Measurements from ENCODE around the gene DHRS1. TPM values are rescaled to one million over a fixed set of nuclear protein-coding genes. Genes with fewer than 3 reads are reported as not detected.
A peak's percentile ranks its signal among the peaks of the same experiment; 100 is the strongest.

DHRS1 gene
- total and polyA plus RNA-seq, 8 donors, result 24.9 to 55.5 (median 42.6) TPM

DNA sequence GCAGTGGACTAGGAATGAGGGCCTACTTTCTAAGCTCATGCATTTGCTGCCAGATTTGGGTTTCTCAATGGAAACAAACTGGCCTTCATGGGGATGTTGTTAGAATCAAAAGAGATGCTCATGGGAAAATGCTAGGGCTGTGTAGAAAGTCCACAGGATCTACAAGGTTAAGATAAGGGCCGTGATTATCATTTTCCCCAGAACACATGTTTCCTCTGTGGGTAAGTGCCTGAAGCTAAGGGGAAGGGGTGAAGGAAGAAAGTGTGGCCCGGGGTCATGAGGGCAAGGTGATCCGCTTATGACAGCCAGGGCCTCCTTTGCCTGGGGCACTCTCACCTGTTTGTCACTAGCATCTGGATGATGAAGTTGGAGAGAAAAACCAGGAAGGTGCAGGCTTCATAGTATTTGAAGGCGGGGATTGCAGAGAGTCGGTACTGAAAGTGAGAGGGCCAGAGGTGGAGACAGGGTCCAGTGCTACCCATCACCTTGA, 25.5 kb upstream of the DHRS1 start:
- Histone ChIP-seq H3K27ac (no peak overlapping the region), H3K9me3 (no peaks in the 10 kb centered on the region), H3K4me1 (peaks cover 0 to 36% of the 10 kb centered on the region in 2 donors), H3K36me3 (peaks cover 0 to 24% of the 10 kb centered on the region in 2 donors), H3K27me3 (peaks cover 0 to under 1% of the 10 kb centered on the region in 2 donors), H3K4me3 (no peak overlapping the region)
- DNase-seq (no peak), ATAC-seq (no peak)
- TF ChIP-seq, protein P1, sequence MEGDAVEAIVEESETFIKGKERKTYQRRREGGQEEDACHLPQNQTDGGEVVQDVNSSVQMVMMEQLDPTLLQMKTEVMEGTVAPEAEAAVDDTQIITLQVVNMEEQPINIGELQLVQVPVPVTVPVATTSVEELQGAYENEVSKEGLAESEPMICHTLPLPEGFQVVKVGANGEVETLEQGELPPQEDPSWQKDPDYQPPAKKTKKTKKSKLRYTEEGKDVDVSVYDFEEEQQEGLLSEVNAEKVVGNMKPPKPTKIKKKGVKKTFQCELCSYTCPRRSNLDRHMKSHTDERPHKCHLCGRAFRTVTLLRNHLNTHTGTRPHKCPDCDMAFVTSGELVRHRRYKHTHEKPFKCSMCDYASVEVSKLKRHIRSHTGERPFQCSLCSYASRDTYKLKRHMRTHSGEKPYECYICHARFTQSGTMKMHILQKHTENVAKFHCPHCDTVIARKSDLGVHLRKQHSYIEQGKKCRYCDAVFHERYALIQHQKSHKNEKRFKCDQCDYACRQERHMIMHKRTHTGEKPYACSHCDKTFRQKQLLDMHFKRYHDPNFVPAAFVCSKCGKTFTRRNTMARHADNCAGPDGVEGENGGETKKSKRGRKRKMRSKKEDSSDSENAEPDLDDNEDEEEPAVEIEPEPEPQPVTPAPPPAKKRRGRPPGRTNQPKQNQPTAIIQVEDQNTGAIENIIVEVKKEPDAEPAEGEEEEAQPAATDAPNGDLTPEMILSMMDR (IDR thresholded peaks at IDR 0.05), result no peak
- intact Hi-C loops (cut with DNase I), result no loop called here

DNA sequence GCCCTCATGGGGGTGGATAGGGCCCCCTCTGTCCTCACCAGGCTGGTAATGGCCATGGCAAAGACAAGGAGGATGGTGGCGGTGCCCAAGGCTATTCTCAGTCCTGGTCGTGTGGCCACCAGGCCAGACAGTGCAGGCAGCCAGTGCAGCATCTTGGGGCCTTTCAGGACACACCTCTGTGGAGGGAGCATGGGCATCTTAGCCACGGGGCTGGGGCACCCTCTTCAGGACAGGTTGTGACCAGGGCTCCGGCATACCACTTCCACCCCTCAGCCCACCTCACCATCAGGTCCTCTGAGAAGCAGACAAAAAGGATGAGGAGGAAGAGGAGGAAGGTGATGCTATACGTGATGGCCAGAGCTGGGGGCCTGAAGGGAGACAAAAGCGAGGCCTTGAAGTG, 24.4 kb upstream of the DHRS1 start:
- ATAC-seq (no peak), DNase-seq (peak in 1 of 4 donors; percentile 59)
- Histone ChIP-seq H3K4me3 (no peak overlapping the region), H3K4me1 (peaks cover 0 to 28% of the 10 kb centered on the region in 2 donors), H3K27me3 (peaks cover 0 to 12% of the 10 kb centered on the region in 2 donors), H3K9me3 (no peaks in the 10 kb centered on the region), H3K36me3 (peaks cover 0 to 31% of the 10 kb centered on the region in 2 donors), H3K27ac (no peak overlapping the region)
- TF ChIP-seq, protein P1 (IDR thresholded peaks at IDR 0.05), result no peak
- intact Hi-C loops (cut with DNase I), result no loop called here

DNA sequence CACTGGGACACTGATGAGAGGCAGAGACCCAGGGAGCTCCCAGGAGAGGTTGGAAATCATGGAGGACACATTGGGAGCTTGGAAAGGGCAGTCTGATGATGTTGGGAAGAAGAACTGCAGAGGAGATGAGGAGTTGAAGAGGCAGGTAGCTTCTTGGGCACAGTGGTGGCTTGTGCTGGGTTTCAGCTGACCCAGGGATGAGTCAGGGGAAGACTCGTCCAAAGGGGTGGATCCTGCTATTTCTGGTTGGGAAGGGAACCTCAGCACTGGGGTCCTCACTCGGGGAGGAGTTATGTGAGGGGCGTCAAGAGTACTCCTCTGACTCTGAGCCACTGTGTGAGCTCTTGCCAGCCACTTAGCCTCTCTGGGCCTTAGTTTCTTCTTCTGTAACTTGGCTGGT, 23.8 kb upstream of the DHRS1 start:
- Histone ChIP-seq H3K4me1 (peaks cover 0 to 28% of the 10 kb centered on the region in 2 donors), H3K4me3 (no peak overlapping the region), H3K27me3 (peaks cover 0 to 18% of the 10 kb centered on the region in 2 donors), H3K9me3 (no peaks in the 10 kb centered on the region), H3K27ac (no peak overlapping the region), H3K36me3 (peaks cover 0 to 34% of the 10 kb centered on the region in 2 donors)
- intact Hi-C loops (cut with DNase I), result no loop called here
- ATAC-seq (no peak), DNase-seq (no peak)
- TF ChIP-seq, protein P1 (IDR thresholded peaks at IDR 0.05), result no peak

DNA sequence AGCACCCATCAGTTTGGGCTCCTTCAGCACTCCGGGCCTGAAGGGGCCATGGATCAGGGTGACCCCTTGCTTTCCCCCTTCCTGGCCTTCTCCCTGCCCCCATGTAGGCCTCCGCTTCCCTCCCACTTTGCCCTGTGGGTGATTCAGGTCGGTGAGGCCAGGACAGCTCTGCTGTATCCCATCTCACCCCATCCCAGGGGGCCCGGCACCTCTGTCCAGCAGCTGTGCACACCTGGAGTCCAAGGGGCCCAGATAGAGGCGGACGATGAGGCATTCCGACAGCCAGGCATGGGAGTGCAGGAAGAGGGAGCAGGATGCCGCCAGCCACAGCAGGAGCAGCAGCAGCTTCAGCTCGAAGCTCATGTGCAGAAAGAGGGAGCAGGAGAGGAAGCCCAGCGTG, 23.1 kb upstream of the DHRS1 start:
- no peaks in the 10 kb centered on the region for H3K9me3 ChIP-seq
- H3K4me1 ChIP-seq, result peaks cover 0 to 28% of the 10 kb centered on the region in 2 donors
- TF ChIP-seq, protein P1 (IDR thresholded peaks at IDR 0.05), result no peak
- H3K4me3 ChIP-seq, result no peak overlapping the region
- H3K36me3 ChIP-seq, result peaks cover 0 to 41% of the 10 kb centered on the region in 2 donors
- H3K27me3 ChIP-seq, result peaks cover 0 to 21% of the 10 kb centered on the region in 2 donors
- DNase-seq (peak in 2 of 4 donors; percentile 27 to 55), ATAC-seq (no peak)
- intact Hi-C loops (cut with DNase I), result no loop called here
- no peak overlapping the region for H3K27ac ChIP-seq

DNA sequence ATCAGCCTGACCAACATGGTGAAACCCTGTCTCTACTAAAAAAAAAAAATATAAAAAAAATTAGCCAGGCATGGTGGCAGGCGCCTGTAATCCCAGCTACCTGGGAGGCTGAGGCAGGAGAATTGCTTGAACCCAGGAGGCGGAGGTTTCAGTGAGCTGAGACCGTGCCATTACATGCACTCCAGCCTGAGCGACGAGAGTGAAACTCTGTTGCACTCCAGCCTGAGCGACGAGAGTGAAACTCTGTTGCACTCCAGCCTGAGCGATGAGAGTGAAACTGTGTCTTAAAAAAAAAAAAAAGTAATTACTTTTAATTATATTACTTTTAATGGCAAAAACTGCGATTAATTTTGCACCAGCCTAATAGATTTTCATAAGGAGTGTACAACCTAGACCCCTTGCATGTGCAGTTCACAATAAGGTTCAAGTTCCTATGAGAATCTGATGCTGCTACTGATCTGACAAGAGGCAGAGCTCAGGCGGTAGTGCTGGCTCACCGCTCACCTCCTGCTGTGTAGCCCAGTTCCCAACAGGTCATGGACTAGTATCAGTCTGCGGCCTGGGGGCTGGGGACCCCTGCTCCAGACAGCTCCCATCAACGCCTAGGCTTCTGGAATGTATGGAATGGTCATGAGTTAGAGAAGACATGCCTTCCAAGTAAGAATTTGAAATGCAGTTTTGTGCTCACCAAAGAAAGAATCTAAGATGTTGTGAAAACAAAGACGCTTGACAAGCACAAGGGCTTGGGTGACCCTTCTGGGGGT, 21.8 kb upstream of the DHRS1 start:
- peaks cover 0 to 44% of the 10 kb centered on the region in 2 donors for H3K36me3 ChIP-seq
- peaks cover 0 to 27% of the 10 kb centered on the region in 2 donors for H3K27me3 ChIP-seq
- H3K4me3 ChIP-seq, result no peak overlapping the region
- DNase-seq (peak in 1 of 4 donors; percentile 30), ATAC-seq (no peak)
- TF ChIP-seq, protein P1 (IDR thresholded peaks at IDR 0.05), result no peak
- intact Hi-C loops (cut with DNase I), result no loop called here
- H3K9me3 ChIP-seq, result no peaks in the 10 kb centered on the region
- H3K27ac ChIP-seq, result no peak overlapping the region
- H3K4me1 ChIP-seq, result peaks cover 6 to 30% of the 10 kb centered on the region in 2 donors

All from left lung (tissue), 10 donors.